ENCODE data around the gene PPP6R2.

GRCh38 chr22:50454556-50455075 is 111.5 kb downstream of the PPP6R2 start:
- TF ChIP-seq, protein P1, sequence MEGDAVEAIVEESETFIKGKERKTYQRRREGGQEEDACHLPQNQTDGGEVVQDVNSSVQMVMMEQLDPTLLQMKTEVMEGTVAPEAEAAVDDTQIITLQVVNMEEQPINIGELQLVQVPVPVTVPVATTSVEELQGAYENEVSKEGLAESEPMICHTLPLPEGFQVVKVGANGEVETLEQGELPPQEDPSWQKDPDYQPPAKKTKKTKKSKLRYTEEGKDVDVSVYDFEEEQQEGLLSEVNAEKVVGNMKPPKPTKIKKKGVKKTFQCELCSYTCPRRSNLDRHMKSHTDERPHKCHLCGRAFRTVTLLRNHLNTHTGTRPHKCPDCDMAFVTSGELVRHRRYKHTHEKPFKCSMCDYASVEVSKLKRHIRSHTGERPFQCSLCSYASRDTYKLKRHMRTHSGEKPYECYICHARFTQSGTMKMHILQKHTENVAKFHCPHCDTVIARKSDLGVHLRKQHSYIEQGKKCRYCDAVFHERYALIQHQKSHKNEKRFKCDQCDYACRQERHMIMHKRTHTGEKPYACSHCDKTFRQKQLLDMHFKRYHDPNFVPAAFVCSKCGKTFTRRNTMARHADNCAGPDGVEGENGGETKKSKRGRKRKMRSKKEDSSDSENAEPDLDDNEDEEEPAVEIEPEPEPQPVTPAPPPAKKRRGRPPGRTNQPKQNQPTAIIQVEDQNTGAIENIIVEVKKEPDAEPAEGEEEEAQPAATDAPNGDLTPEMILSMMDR (IDR thresholded peaks at IDR 0.05) = no peak
- no peak for TF ChIP-seq POLR2A (IDR thresholded peaks at IDR 0.05)
